GM06990 (cell line): ENCODE results near the gene NAA40.
A peak's percentile ranks its signal among the peaks of the same experiment; 100 is the strongest.

Source experiments
- DNase-seq: peaks from one replicate; pipeline ENCODE4 v3.0.0-alpha.2; 2011; ENCODE audit not compliant: insufficient read length; ENCODE audit errors: extremely low read depth
- H3K27me3 ChIP-seq: replicated peaks from 2 replicates; pipeline ENCODE4 v1.6.0; 2011; ENCODE audit warnings: low read length; ENCODE audit not compliant: control insufficient read depth, insufficient read depth
- H3K36me3 ChIP-seq: 2 replicates; pipeline ENCODE4 v1.5.1; 2011; ENCODE audit warnings: low read length; ENCODE audit not compliant: control insufficient read depth, insufficient read depth
- H3K4me3 ChIP-seq: replicated peaks from 2 replicates; pipeline ENCODE4 v1.5.1; 2011; ENCODE audit warnings: low read depth, mild to moderate bottlenecking, control low read depth, low read length
- TF ChIP-seq, protein P1 (sequence below): IDR thresholded peaks from 2 replicates; pipeline ENCODE4 v1.5.1; 2011; ENCODE audit warnings: low read length, control low read depth, mild to moderate bottlenecking, inconsistent platforms; ENCODE audit not compliant: insufficient read depth, poor library complexity, severe bottlenecking

NAA40 gene

DNA sequence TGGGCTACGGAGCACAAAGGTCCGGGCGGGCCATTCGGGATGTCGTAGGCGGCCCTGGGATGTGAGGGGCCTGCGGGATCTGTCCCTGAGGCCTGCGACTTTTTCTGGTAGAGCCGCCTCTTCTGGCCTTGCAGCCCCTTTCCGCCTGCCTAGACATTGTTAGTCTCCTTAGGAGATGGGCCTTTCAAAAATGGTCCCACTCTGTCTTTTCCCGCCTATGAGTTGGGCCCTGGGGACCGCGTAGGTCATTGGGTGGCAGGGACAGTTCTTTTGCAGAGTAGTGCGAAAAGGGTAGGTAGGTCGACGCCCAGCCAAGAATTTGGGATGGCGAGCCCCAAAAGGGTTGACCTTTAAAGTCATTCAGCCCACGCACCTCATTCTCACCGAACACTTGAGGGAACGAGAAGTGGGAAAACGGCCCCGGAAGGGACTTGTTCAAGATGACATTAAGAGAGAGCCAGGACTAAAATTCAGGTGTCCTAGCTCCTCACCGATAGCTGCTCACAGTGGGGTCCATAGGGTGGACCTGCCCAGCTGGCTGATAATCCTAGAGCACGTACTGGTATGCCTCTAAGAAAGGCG lies 48.2 kb downstream of the NAA40 start:
- Histone ChIP-seq H3K27me3 (no peaks in the 10 kb centered on the region), H3K4me3 (peak overlapping the region; percentile 99), H3K36me3 (peaks cover 17% of the 10 kb centered on the region)
- no peak for DNase-seq
- TF ChIP-seq, protein P1, sequence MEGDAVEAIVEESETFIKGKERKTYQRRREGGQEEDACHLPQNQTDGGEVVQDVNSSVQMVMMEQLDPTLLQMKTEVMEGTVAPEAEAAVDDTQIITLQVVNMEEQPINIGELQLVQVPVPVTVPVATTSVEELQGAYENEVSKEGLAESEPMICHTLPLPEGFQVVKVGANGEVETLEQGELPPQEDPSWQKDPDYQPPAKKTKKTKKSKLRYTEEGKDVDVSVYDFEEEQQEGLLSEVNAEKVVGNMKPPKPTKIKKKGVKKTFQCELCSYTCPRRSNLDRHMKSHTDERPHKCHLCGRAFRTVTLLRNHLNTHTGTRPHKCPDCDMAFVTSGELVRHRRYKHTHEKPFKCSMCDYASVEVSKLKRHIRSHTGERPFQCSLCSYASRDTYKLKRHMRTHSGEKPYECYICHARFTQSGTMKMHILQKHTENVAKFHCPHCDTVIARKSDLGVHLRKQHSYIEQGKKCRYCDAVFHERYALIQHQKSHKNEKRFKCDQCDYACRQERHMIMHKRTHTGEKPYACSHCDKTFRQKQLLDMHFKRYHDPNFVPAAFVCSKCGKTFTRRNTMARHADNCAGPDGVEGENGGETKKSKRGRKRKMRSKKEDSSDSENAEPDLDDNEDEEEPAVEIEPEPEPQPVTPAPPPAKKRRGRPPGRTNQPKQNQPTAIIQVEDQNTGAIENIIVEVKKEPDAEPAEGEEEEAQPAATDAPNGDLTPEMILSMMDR, result no peak

DNA sequence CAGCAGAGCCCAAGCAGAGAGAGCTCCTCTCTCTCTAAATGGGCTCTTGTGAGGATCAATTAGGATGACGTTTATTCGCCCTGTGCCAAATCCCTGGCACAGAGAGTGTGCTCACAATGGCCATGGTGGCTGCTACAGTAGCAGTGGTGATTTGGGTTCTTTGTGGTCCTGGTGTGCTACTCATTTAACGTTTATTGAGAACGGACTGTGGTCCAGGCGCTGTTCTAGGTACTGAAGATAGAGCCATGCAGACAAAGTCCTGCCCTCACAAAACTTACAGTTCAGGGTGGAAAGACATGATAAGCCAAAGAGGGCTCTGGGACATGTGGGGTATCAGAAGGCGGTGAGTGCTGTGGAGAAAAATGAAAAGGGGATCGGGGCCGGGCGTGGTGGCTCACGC lies 52.8 kb downstream of the NAA40 start:
- DNase-seq, result no peak
- TF ChIP-seq, protein P1, result no peak
- Histone ChIP-seq H3K36me3 (peaks cover 24% of the 10 kb centered on the region), H3K4me3 (no peak overlapping the region), H3K27me3 (no peaks in the 10 kb centered on the region)

DNA sequence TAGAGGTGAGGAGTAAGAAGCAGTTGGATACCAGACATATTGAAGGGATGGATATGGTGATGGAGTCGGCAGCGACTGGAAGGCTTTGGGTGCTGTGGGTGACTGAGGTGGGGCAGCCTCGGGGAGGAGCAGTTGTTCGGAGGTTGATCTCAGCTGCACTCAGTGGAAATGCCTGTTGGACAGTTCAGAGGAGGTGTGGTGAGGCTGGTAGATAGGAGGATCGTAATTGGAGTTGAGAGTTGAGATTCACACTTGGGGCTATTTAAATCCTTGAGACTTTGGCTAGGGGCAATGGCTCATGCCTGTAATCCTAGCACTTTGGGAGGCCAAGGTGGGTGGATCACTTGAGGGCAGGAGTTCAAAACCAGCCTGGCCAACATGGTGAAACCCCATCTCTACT lies 54.3 kb downstream of the NAA40 start:
- peaks cover 31% of the 10 kb centered on the region for H3K36me3 ChIP-seq
- H3K4me3 ChIP-seq, result no peak overlapping the region
- no peak for DNase-seq
- TF ChIP-seq, protein P1, result no peak
- no peaks in the 10 kb centered on the region for H3K27me3 ChIP-seq

DNA sequence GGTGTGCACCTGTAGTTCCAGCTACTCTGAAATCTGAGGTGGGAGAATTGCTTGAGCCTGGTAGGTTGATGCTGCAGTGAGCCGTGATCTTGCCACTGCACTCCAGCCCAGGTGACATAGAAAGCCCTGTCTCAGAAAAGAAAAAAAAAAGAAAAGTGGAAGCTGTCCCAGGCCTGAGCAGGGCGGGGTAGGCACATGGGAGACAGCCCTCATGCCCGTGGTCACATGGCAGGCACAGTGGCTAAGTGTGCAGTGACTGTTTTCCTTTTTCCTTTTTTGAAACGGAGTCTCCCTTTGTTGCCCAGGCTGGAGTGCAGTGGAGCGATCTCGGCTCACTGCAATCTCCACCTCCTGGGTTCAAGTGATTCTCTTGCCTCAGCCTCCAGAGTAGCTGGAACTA lies 55.2 kb downstream of the NAA40 start:
- Histone ChIP-seq H3K36me3 (peaks cover 27% of the 10 kb centered on the region), H3K27me3 (no peaks in the 10 kb centered on the region), H3K4me3 (no peak overlapping the region)
- DNase-seq, result no peak
- TF ChIP-seq, protein P1, result no peak

DNA sequence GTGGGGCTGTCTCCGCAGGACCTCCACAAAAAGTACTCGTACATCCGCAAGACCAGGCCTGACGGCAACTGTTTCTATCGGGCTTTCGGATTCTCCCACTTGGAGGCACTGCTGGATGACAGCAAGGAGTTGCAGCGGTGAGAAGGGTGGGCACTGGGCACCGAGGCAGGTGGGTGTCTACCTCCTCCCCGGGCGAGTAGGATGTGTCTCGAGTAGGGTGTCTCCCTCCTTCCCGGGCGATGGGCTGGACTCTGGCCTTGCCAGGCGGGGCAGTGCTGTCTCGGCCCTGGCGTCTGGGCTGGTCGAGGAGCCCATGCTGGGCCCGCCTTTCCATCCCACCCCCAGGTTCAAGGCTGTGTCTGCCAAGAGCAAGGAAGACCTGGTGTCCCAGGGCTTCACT lies 57.7 kb downstream of the NAA40 start:
- H3K36me3 ChIP-seq, result peaks cover 16% of the 10 kb centered on the region
- no peak for DNase-seq
- H3K27me3 ChIP-seq, result no peaks in the 10 kb centered on the region
- TF ChIP-seq, protein P1, result no peak
- no peak overlapping the region for H3K4me3 ChIP-seq
